ENCODE measurements around the gene SNX22. TPM values are rescaled to one million over a fixed set of nuclear protein-coding genes. Genes with fewer than 3 reads are reported as not detected.

SNX22 gene
- total and polyA plus RNA-seq, 2 of the 8 experiments (the other 6 are each of a cell fraction or from before 2014, with no cell fraction given): 4.9 TPM

- no peak overlapping the region for H2BK20ac ChIP-seq (ENCODE audit: low read length)
- H4K5ac ChIP-seq (ENCODE audit: insufficient read length, low read depth, low read length): no peak overlapping the region
- H2BK120ac ChIP-seq (replicated peaks; ENCODE audit: low read depth, low read length): no peak overlapping the region
- H3K14ac ChIP-seq (ENCODE audit: insufficient read length): no peak overlapping the region
- no peaks in the 10 kb centered on the region for H3K9me3 ChIP-seq (ENCODE audit: insufficient read depth in 2 of 2, low read depth in 1 of 2, low read length in 1 of 2)
- no peak overlapping the region for H2BK12ac ChIP-seq (ENCODE audit: low read depth, low read length)
- H3K4ac ChIP-seq (replicated peaks; ENCODE audit: insufficient read length, low read depth, low read length): no peak overlapping the region
- no peak overlapping the region for H2AK5ac ChIP-seq (ENCODE audit: low read depth, low read length)
- H3K18ac ChIP-seq (ENCODE audit: extremely low read depth, low read length): no peak overlapping the region
- H2BK15ac ChIP-seq (ENCODE audit: low read length): no peak overlapping the region
- peaks cover 2% of the 10 kb centered on the region; the same call in 1 of the 2 replicates for H3K23me2 ChIP-seq (ENCODE audit: low read depth, low read length)
- H4K20me1 ChIP-seq (replicated peaks in 1 of 2; ENCODE audit: control insufficient read depth in 1 of 2, insufficient read depth in 2 of 2, low read length in 2 of 2): peaks cover 0 to 3% of the 10 kb centered on the region in 2 experiments
- no peaks in the 10 kb centered on the region for H3K79me2 ChIP-seq (ENCODE audit: control insufficient read depth in 1 of 2, insufficient read depth in 2 of 2, low read length in 2 of 2)
- peaks cover 0 to 1% (median 0%) of the 10 kb centered on the region in 4 experiments; a peak in 2 of 7 replicates for H3K4me1 ChIP-seq (replicated peaks in 1 of 4; ENCODE audit: control insufficient read depth in 3 of 4, insufficient read depth in 4 of 4, low read length in 3 of 4)
- H3K27ac ChIP-seq (ENCODE audit: low read depth, low read length): no peak overlapping the region
- no peak overlapping the region for H3K4me2 ChIP-seq (ENCODE audit: insufficient read depth in 1 of 2, low read depth in 2 of 2, low read length in 2 of 2)
- H4K91ac ChIP-seq (replicated peaks; ENCODE audit: insufficient read length, low read length): no peak overlapping the region
- no peaks in the 10 kb centered on the region for H3K79me1 ChIP-seq (ENCODE audit: low read depth, low read length)
- no peak overlapping the region for H3K9ac ChIP-seq (replicated peaks in 1 of 4; ENCODE audit: extremely low read depth in 1 of 4, low read depth in 3 of 4, low read length in 3 of 4)
- no peak for TF ChIP-seq YY1 (IDR thresholded peaks at IDR 0.05; ENCODE audit: low read depth, low read length)
- no peak for TF ChIP-seq KDM1A (IDR thresholded peaks at IDR 0.05; ENCODE audit: borderline replicate concordance, low read length)
- no peak for TF ChIP-seq SP2 (IDR thresholded peaks at IDR 0.05; ENCODE audit: low read length)
- 86% methylated on average over 3 of the region's 3 CpGs; no CpG with 5 or more reads in 1 of the 2 experiments for WGBS, 2 experiments (ENCODE audit: extremely low coverage in 1 of 2, insufficient coverage in 1 of 2, insufficient read length in 1 of 2, insufficient replicate concordance in 2 of 2, low coverage in 1 of 2, low lambda C conversion rate in 2 of 2, missing lambda C conversion rate in 1 of 2)
- H3K4me3 ChIP-seq (ENCODE audit: extremely low read depth in 1 of 4, insufficient read depth in 2 of 4, low read depth in 3 of 4, low read length in 4 of 4): no peak overlapping the region
- FAIRE-seq: no peak
- no peak overlapping the region for H2AFZ ChIP-seq (ENCODE audit: low read length)
- CTCF ChIA-PET (ENCODE audit: partially characterized antibody): interaction anchor here (1.0 to 1.4 kb wide), 5 partner anchors 9 to 77 kb away, joined by 3 to 7 read pairs (median 3); no protein-coding TSS in a partner anchor
- POLR2A ChIA-PET (ENCODE audit: partially characterized antibody): interaction anchor here (2.3 kb wide), 1 partner anchor 11 kb away, joined by 7 read pairs; no protein-coding TSS in a partner anchor
- H3K36me3 ChIP-seq (ENCODE audit: control insufficient read depth in 2 of 4, insufficient read depth in 4 of 4, low read length in 3 of 4): peaks cover 0 to 3% (median 0%) of the 10 kb centered on the region in 4 experiments; a peak in 1 of 8 replicates
- H3K27me3 ChIP-seq (replicated peaks in 1 of 4; ENCODE audit: control insufficient read depth in 3 of 4, extremely low read depth in 1 of 4, insufficient read depth in 3 of 4, low read length in 3 of 4): 0 out of 7 replicates have a peak, but pooled peaks cover 0 to 3% (median 1%) of the 10 kb centered on the region in 4 experiments
- no peak overlapping the region for H3K56ac ChIP-seq (replicated peaks; ENCODE audit: insufficient read length, low read depth, low read length)
- no peak for DNase-seq (ENCODE audit: low read depth in 1 of 2, low spot score in 2 of 2)
- no peak overlapping the region for H4K8ac ChIP-seq (ENCODE audit: extremely low read depth, insufficient read depth, low read length)
- H3K23ac ChIP-seq (ENCODE audit: insufficient read length): no peak overlapping the region
- H2BK5ac ChIP-seq (ENCODE audit: low read depth, low read length): no peak overlapping the region
Observed at GRCh38 chr15:64146520-64146884, 5.0 kb upstream of the SNX22 start.
